ENCODE measurements around the gene DOK5. TPM values are rescaled to one million over a fixed set of nuclear protein-coding genes. Genes with fewer than 3 reads are reported as not detected.
A peak's percentile ranks its signal among the peaks of the same experiment; 100 is the strongest.

The DOK5 gene
- total and polyA plus RNA-seq, 2 experiments from 2014 or later, result 5.0 to 6.9 TPM

DNA sequence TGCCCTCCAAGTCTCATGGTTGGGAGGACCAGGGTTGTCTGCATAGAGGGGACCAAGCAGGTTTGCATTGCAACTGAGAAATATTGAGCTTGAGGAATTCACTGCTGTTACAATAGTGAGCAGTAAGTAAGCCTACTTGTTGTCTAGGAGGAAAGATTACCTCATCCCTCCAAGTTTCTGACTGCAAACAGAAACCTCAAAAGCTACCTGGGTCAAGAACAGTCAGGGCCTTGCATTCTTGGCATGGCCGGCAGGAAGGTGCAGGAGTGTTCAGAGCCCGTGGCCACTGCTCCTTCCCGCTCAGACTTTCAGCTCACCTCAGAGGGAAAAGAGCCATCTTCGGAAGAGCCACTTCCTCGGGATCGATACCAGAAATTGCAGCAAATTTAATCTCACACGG lies 46.0 kb upstream of the DOK5 start (continued):
- TF ChIP-seq EZH2phosphoT487 (IDR thresholded peaks at IDR 0.05; ENCODE audit: unreplicated experiment) (no peak), STAT1 (IDR thresholded peaks at IDR 0.05; ENCODE audit: unreplicated experiment) (no peak), ZNF114 (CRISPR knock-in tag; IDR thresholded peaks at IDR 0.05) (no peak), EZH2 (IDR thresholded peaks at IDR 0.05; ENCODE audit: low read depth, unreplicated experiment) (no peak)
- TF ChIP-seq, protein P1, sequence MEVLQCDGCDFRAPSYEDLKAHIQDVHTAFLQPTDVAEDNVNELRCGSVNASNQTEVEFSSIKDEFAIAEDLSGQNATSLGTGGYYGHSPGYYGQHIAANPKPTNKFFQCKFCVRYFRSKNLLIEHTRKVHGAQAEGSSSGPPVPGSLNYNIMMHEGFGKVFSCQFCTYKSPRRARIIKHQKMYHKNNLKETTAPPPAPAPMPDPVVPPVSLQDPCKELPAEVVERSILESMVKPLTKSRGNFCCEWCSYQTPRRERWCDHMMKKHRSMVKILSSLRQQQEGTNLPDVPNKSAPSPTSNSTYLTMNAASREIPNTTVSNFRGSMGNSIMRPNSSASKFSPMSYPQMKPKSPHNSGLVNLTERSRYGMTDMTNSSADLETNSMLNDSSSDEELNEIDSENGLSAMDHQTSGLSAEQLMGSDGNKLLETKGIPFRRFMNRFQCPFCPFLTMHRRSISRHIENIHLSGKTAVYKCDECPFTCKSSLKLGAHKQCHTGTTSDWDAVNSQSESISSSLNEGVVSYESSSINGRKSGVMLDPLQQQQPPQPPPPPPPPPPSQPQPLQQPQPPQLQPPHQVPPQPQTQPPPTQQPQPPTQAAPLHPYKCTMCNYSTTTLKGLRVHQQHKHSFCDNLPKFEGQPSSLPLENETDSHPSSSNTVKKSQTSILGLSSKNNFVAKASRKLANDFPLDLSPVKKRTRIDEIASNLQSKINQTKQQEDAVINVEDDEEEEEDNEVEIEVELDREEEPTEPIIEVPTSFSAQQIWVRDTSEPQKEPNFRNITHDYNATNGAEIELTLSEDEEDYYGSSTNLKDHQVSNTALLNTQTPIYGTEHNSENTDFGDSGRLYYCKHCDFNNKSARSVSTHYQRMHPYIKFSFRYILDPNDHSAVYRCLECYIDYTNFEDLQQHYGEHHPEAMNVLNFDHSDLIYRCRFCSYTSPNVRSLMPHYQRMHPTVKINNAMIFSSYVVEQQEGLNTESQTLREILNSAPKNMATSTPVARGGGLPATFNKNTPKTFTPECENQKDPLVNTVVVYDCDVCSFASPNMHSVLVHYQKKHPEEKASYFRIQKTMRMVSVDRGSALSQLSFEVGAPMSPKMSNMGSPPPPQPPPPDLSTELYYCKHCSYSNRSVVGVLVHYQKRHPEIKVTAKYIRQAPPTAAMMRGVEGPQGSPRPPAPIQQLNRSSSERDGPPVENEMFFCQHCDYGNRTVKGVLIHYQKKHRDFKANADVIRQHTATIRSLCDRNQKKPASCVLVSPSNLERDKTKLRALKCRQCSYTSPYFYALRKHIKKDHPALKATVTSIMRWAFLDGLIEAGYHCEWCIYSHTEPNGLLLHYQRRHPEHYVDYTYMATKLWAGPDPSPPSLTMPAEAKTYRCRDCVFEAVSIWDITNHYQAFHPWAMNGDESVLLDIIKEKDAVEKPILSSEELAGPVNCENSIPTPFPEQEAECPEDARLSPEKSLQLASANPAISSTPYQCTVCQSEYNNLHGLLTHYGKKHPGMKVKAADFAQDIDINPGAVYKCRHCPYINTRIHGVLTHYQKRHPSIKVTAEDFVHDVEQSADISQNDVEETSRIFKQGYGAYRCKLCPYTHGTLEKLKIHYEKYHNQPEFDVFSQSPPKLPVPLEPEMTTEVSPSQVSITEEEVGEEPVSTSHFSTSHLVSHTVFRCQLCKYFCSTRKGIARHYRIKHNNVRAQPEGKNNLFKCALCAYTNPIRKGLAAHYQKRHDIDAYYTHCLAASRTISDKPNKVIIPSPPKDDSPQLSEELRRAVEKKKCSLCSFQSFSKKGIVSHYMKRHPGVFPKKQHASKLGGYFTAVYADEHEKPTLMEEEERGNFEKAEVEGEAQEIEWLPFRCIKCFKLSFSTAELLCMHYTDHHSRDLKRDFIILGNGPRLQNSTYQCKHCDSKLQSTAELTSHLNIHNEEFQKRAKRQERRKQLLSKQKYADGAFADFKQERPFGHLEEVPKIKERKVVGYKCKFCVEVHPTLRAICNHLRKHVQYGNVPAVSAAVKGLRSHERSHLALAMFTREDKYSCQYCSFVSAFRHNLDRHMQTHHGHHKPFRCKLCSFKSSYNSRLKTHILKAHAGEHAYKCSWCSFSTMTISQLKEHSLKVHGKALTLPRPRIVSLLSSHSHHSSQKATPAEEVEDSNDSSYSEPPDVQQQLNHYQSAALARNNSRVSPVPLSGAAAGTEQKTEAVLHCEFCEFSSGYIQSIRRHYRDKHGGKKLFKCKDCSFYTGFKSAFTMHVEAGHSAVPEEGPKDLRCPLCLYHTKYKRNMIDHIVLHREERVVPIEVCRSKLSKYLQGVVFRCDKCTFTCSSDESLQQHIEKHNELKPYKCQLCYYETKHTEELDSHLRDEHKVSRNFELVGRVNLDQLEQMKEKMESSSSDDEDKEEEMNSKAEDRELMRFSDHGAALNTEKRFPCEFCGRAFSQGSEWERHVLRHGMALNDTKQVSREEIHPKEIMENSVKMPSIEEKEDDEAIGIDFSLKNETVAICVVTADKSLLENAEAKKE (CRISPR knock-in tag; IDR thresholded peaks at IDR 0.05), result no peak

DNA sequence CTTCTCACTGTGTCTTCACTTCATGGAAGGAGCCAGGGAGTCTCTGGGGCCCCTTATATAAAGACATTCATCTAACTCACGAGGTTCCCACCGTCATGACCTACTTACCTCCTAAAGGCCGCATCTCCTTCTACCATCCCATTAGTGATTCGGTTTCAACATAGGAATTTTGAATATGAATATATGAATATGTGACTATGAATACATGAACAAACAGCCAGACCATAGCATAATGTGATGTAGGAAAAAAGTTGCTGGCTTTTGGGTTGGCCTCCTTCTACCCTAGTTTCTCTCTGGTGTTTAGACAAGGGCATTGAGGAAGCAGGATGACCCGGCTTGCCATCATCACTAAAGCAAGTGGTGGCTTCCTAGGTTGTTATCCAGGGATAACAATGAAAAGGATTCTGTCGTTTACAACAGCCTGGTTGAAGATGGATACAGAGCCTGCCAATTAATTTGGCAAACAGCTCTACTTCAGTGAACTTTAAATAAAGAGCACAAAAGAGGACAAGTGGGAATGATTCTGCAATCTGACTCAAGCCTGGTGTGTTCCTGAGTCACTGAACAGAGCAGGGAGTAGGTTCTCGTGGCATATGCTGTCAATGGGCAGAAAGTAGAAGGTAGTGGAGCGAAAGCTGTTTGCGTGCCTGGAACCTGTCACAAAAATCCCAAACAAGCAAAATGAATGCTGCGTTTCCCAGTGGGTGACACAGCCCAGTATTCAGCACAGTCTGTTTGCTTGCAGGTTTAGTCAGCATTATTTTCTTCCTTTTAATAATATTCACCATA lies 44.0 kb upstream of the DOK5 start:
- H3K27me3 Mint-ChIP-seq (ENCODE audit: insufficient read depth, low read depth, poor library complexity), result peaks cover 6% of the 10 kb centered on the region
- Histone ChIP-seq H3F3A (replicated peaks; ENCODE audit: low read depth) (no peaks in the 10 kb centered on the region), H3K4me1 (ENCODE audit: insufficient read depth) (peaks cover 3% of the 10 kb centered on the region; the same call in 1 of the 2 replicates), H3K9me2 (ENCODE audit: insufficient read depth) (no peaks in the 10 kb centered on the region; the same call in 1 of the 2 replicates), H3K4me3 (no peak overlapping the region), H3K4me2 (no peak overlapping the region), H3K36me3 (ENCODE audit: insufficient read depth) (no peaks in the 10 kb centered on the region), H4K20me1 (replicated peaks; ENCODE audit: insufficient read depth) (no peaks in the 10 kb centered on the region), H3K79me2 (replicated peaks; ENCODE audit: insufficient read depth) (no peaks in the 10 kb centered on the region), H3K27me3 (ENCODE audit: insufficient read depth) (no peaks in the 10 kb centered on the region), H2AFZ (peak overlapping the region; percentile 45; the same call in 1 of the 2 replicates), H3K27ac (ENCODE audit: low read depth) (no peak overlapping the region)
- no peak overlapping the region for H3K27ac Mint-ChIP-seq
- DNase-seq (ENCODE audit: low spot score) (no peak), ATAC-seq (no peak)
- H3K4me3 Mint-ChIP-seq, result no peak overlapping the region
- no peaks in the 10 kb centered on the region for H3K4me1 Mint-ChIP-seq
- no peaks in the 10 kb centered on the region for H3K36me3 Mint-ChIP-seq (ENCODE audit: low read depth)
- H3K9me3 Mint-ChIP-seq, result no peaks in the 10 kb centered on the region
- no peak for TF ChIP-seq JUNB (IDR thresholded peaks at IDR 0.05; ENCODE audit: unreplicated experiment)
- TF ChIP-seq, protein P1 (CRISPR knock-in tag; IDR thresholded peaks at IDR 0.05), result no peak
- no peak for TF ChIP-seq EZH2 (IDR thresholded peaks at IDR 0.05; ENCODE audit: low read depth, unreplicated experiment)
- no peak for TF ChIP-seq STAT1 (IDR thresholded peaks at IDR 0.05; ENCODE audit: unreplicated experiment)
- TF ChIP-seq NANOG (IDR thresholded peaks at IDR 0.05; ENCODE audit: borderline replicate concordance), result no peak
- no peak for TF ChIP-seq EZH2phosphoT487 (IDR thresholded peaks at IDR 0.05; ENCODE audit: unreplicated experiment)
- no peak for TF ChIP-seq CREB1 (CRISPR knock-in tag; IDR thresholded peaks at IDR 0.05; ENCODE audit: low read depth)
- TF ChIP-seq ZNF331 (CRISPR knock-in tag; IDR thresholded peaks at IDR 0.05; ENCODE audit: low read depth), result no peak

Measured in GM23338 (cell line).